Fibroblast of pulmonary artery (primary cell): ENCODE results near the gene PDZD7.

Source experiments
- DNase-seq: peaks from one replicate; pipeline ENCODE4 v3.0.0-alpha.2; 2010; ENCODE audit warnings: low read depth
- H3K4me3 ChIP-seq: replicated peaks from 2 replicates; pipeline ENCODE4 v1.5.1; 2011; ENCODE audit warnings: low read depth, mild to moderate bottlenecking, control low read depth, low read length, moderate library complexity
- CTCF ChIP-seq: IDR thresholded peaks from 2 replicates; pipeline ENCODE4 v1.5.1; 2011; ENCODE audit warnings: mild to moderate bottlenecking, control low read depth, low read length, inconsistent platforms; ENCODE audit errors: missing control alignments

PDZD7 gene

DNA sequence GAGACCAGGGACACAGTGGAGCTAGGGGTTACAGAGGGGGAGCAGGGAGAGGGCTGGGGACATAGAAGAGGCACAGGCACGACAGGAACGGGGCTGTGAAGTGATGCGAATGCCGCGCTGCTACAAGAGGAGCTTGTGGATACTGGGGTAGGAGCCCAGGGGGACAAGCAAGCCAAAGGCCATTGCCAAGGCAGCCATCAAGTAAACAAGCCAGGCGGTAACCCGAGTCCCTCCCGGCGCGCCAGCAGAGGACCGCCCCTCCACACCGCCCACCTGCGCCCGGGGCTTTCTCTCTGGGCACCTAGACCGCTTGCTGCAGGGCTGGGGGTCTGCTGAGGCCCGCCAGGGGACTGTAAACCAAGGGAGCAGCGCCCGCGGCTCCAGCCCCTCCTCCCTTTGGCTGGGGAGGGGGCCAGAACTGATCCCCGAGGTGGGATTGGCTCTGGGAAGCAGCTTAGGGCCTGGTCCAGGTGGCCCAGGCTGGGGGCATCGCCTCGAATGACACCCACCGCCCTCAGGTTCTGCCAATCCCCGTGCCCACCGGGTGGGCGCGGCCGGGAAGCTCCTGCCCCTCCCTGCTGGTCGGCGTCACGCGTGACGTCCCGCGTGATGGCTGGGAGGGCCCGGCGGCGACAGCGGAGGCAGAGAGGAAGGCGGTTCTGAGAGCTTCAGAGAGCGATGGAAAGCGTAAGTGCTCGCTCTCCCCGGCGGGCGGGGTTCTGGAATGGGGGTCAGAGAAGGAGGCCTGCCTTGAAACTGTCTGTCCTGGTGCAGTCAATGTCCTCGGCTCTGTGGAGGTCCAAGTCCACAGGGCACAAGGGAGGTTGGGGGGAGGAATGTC is 1.1 kb upstream of the PDZD7 start:
- no peak for TF ChIP-seq CTCF
- DNase-seq: peak; percentile 66
- peak overlapping the region; percentile 89 for H3K4me3 ChIP-seq

GRCh38 chr10:101030496-101031127 is 317 bp downstream of the PDZD7 start:
- TF ChIP-seq CTCF: no peak
- DNase-seq: no peak
- peak overlapping the region; percentile 89 for H3K4me3 ChIP-seq

- H3K4me3 ChIP-seq: no peak overlapping the region
- TF ChIP-seq CTCF: peak; percentile 11
- DNase-seq: no peak
Observed at GRCh38 chr10:101029520-101030295, 1.2 kb downstream of the PDZD7 start.

DNA sequence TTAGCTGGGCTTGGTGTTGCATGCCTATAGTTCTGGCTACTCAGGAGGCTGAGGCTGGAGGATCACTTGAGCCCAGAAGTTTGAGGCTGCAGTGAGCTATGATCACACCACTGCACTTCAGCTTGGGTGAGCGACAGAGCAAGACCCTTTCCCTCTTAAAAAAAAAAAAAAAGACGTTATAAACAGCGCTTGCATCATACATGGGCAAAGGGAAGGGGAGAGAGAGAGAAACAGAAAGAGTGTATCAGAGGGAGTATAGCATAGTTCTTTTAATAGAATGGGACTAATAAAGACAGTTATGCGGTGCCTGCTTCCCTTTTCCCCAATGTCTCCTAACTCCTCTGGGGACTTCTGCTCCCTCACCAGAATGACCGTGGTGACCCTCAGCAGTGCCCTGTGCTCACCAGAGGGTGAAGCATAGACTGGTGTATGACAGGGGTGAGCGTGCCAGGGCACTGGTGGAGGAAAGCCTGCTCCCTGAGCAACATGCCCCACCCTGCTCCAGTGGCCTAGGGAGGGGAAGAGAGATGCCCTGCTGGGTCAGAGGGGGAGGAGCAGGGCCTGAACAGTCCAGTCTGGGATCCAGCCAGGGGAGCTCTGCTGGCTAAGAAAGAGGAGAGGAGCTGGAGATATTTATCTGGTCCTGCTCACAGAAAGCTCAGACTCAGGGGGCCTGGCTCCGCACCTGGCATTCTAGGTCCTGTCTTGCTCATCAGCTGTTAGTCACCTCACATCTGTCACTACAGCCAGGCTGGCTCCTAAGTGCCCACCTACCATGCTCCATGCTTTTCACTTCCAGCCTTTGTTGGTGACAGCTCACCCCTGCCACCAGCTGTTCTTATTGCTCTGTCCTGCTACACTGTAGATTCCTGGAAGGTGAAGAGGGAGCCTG is 2.2 kb downstream of the PDZD7 start:
- no peak overlapping the region for H3K4me3 ChIP-seq
- DNase-seq: no peak
- TF ChIP-seq CTCF: no peak

DNA sequence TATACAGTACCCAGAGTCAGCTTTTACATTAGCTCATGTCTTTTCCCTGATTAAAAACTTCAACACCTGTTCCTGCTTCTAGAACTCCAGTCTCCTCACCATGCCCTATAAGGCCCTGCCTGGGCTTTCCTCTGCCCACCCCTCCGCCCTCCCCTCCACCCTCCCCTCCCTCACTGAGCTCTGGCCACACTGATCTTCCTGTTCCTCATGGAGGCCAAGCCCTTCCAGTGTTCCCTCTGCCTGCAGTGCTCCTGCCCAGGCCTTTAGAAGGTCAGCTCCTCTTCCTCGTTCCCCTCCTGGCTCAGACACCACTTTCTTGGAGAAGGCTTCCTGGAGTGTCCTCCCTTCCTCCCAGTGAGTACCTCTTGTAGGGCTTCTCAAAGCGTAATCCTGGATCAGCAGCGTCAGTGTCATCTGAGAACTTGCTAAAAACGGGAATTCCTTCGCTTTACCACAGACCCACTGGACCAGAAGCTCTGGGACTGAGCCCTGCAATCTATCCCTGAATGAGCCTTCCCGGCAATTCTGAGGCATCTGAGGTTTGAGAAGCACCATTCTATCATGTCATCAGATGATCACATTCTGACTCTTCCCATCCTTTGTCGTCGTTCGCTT is 3.7 kb downstream of the PDZD7 start:
- DNase-seq: no peak
- no peak overlapping the region for H3K4me3 ChIP-seq
- TF ChIP-seq CTCF: no peak
